ENCODE data around the gene PDE6B. TPM values are rescaled to one million over a fixed set of nuclear protein-coding genes. Genes with fewer than 3 reads are reported as not detected.

The PDE6B gene
- total RNA-seq, 4 donors from 2014 or later, result not detected

DNA sequence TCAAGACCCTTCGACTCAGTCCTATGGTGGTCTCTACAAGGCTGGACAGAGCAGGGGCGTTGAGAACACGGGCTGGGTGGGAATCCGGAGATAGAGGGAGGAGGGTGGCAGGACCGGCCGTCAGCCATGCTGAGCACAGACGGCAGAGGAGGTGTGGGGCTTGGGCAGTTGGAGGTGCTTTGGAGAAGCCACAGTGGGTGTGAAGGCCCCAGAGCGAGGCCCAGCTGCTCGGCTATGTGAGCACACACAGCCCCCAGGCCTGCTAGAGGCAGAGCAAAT is 4.2 kb downstream of the PDE6B start:
- no peaks in the 10 kb centered on the region for H3K36me3 ChIP-seq
- in situ Hi-C loops (cut with MboI; ENCODE audit: low sequenced_read_pairs in 4 of 4), result no loop called here
- ATAC-seq, result no peak
- peaks cover 0 to 9% (median 6%) of the 10 kb centered on the region in 3 donors for H3K27me3 ChIP-seq
- intact Hi-C loops (cut with DNase I; ENCODE audit: low total_unique reads), result no loop called here
- TF ChIP-seq POLR2A (IDR thresholded peaks at IDR 0.05), result no peak
- TF ChIP-seq, protein P1, sequence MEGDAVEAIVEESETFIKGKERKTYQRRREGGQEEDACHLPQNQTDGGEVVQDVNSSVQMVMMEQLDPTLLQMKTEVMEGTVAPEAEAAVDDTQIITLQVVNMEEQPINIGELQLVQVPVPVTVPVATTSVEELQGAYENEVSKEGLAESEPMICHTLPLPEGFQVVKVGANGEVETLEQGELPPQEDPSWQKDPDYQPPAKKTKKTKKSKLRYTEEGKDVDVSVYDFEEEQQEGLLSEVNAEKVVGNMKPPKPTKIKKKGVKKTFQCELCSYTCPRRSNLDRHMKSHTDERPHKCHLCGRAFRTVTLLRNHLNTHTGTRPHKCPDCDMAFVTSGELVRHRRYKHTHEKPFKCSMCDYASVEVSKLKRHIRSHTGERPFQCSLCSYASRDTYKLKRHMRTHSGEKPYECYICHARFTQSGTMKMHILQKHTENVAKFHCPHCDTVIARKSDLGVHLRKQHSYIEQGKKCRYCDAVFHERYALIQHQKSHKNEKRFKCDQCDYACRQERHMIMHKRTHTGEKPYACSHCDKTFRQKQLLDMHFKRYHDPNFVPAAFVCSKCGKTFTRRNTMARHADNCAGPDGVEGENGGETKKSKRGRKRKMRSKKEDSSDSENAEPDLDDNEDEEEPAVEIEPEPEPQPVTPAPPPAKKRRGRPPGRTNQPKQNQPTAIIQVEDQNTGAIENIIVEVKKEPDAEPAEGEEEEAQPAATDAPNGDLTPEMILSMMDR (IDR thresholded peaks at IDR 0.05 in 4 of 5, conservative IDR thresholded peaks at IDR 0.05 in 1 of 5), result no peak
- H3K9me3 ChIP-seq, result no peaks in the 10 kb centered on the region
- no peaks in the 10 kb centered on the region for H3K4me1 ChIP-seq
- no peak overlapping the region for H3K27ac ChIP-seq
- no peak overlapping the region for H3K4me3 ChIP-seq
- DNase-seq, result no peak

DNA sequence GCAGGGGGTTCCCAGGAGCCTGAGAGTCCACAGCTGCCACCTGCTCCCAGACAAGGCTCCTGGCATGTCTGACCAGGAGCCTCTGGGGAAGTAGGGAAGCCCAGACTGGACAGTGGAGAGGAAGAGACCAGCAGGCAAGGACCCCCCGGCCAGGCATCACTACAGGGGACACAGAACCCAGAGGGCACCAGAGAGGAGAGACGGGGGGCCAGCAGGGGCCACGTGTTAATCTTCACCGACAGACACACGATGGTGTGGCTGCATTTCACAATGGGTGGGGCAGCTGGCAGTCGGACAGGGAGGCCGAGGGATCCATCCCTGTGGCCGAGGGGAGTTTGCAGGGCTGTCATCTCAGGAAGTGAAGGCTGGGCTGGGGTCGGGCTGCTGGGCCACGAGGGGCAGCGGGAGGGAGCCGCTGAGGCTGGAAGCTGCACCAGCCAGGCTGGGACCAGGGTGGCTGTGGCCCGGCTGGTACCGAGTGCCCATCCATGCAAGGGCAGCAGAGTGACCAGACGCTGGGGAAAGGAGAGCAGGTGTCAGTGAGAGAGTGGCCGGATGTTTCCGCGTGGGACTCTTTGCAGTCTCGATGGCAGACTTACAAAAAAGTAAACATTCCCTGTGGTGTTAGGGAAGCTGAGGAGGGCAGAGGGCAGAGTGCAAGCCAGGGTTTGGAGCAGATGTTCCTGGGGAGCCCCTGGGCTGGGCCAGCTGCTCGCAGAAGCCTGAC is 4.7 kb downstream of the PDE6B start:
- in situ Hi-C loops (cut with MboI; ENCODE audit: low sequenced_read_pairs in 4 of 4), result no loop called here
- intact Hi-C loops (cut with DNase I; ENCODE audit: low total_unique reads), result no loop called here
- DNase-seq, result no peak

DNA sequence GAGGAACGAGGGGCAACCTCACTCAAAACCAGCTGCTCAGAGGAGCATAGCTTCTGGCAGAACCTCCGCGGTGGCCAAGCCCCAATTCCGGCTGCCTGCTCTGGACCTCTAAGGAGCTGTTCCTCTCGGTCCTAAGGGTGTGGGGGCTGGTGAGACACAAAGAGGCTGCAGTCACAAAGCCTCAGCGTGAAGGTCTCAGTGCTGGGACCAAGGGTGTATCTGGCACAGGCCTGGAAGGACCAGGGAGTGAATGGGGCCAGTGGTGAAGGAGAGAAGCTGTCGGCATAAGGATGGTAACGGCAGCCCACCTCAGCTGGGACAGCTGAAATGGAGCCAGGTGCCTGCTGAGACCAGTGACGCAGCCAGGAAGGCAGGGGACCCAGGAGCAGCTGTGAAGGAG is 5.3 kb downstream of the PDE6B start:
- Histone ChIP-seq H3K27ac (no peak overlapping the region), H3K9me3 (no peaks in the 10 kb centered on the region), H3K27me3 (peaks cover 0 to 9% (median 6%) of the 10 kb centered on the region in 3 donors), H3K4me1 (no peaks in the 10 kb centered on the region), H3K36me3 (no peaks in the 10 kb centered on the region), H3K4me3 (no peak overlapping the region)
- DNase-seq (no peak), ATAC-seq (no peak)
- in situ Hi-C loops (cut with MboI; ENCODE audit: low sequenced_read_pairs in 4 of 4) (no loop called here), intact Hi-C loops (cut with DNase I; ENCODE audit: low total_unique reads) (no loop called here)
- TF ChIP-seq POLR2A (IDR thresholded peaks at IDR 0.05), result no peak
- TF ChIP-seq, protein P1 (IDR thresholded peaks at IDR 0.05 in 4 of 5, conservative IDR thresholded peaks at IDR 0.05 in 1 of 5), result no peak

More for the DNA sequence above, 4.7 kb downstream of the PDE6B start:
- H3K27me3 ChIP-seq, result peaks cover 0 to 9% (median 6%) of the 10 kb centered on the region in 3 donors
- H3K4me1 ChIP-seq, result no peaks in the 10 kb centered on the region
- ATAC-seq, result no peak
- TF ChIP-seq, protein P1 (IDR thresholded peaks at IDR 0.05 in 4 of 5, conservative IDR thresholded peaks at IDR 0.05 in 1 of 5), result no peak
- TF ChIP-seq POLR2A (IDR thresholded peaks at IDR 0.05), result no peak
- H3K4me3 ChIP-seq, result no peak overlapping the region
- no peaks in the 10 kb centered on the region for H3K9me3 ChIP-seq
- H3K36me3 ChIP-seq, result no peaks in the 10 kb centered on the region
- H3K27ac ChIP-seq, result no peak overlapping the region

DNA sequence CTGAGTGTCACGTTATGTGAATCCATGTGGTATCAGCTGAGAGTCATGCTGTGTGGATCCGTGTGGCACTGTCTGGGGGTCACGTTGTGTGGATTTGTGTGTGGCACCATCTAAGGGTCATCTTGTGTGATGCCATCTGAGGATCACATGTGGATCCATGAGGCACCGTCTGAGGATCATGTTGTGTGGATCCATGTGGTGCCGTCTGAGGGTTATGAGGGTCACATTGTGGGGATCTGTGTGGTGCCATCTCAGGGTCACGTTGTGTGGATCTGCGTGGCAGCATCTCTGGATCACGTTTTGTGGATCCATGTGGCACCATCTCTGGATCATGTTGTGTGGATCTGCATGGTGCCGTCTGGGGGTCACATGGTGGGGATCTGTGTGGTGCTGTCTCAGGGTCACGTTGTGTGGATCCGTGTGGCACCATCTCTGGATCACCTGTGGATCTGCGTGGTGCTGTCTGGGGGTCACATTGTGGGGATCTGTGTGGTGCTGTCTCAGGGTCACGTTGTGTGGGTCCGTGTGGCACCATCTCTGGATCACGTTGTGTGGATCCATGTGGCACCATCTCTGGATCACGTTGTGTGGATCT is 6.9 kb downstream of the PDE6B start:
- DNase-seq (no peak), ATAC-seq (no peak)
- no peaks in the 10 kb centered on the region for H3K9me3 ChIP-seq
- TF ChIP-seq, protein P1 (IDR thresholded peaks at IDR 0.05 in 4 of 5, conservative IDR thresholded peaks at IDR 0.05 in 1 of 5), result no peak
- TF ChIP-seq POLR2A (IDR thresholded peaks at IDR 0.05), result no peak
- no peak overlapping the region for H3K4me3 ChIP-seq
- no peak overlapping the region for H3K27ac ChIP-seq
- no peaks in the 10 kb centered on the region for H3K36me3 ChIP-seq
- no peaks in the 10 kb centered on the region for H3K4me1 ChIP-seq
- in situ Hi-C loops (cut with MboI; ENCODE audit: low sequenced_read_pairs in 4 of 4) (no loop called here), intact Hi-C loops (cut with DNase I; ENCODE audit: low total_unique reads) (no loop called here)
- H3K27me3 ChIP-seq, result peaks cover 0 to 5% (median 2%) of the 10 kb centered on the region in 3 donors

Measured in gastrocnemius medialis (tissue), 4 donors.